Neuronal stem cell (in vitro differentiated cells): ENCODE data around the gene TRIM66.

ENCODE experiments used
- DNase-seq: peaks from one replicate; pipeline ENCODE4 v3.0.0-alpha.2; 2013; ENCODE audit warnings: low spot score
- H2AFZ ChIP-seq: one replicate; pipeline ENCODE4 v1.6.1; 2013; ENCODE audit warnings: mild to moderate bottlenecking, low read length, inconsistent platforms
- H2AK5ac ChIP-seq: 2 replicates; pipeline ENCODE4 v1.6.1; 2013; ENCODE audit warnings: low read depth, mild to moderate bottlenecking, inconsistent platforms, low read length, moderate library complexity, mixed read lengths
- H2BK120ac ChIP-seq: 2 replicates; pipeline ENCODE4 v1.6.1; 2013; ENCODE audit warnings: low read depth, mild to moderate bottlenecking, inconsistent platforms, low read length, moderate library complexity, mixed read lengths
- H2BK12ac ChIP-seq: one replicate; pipeline ENCODE4 v1.6.1; 2013; ENCODE audit warnings: low read length, inconsistent platforms
- H2BK15ac ChIP-seq: 2 replicates; pipeline ENCODE4 v1.6.1; 2013; ENCODE audit warnings: mild to moderate bottlenecking, low read length, inconsistent platforms, mixed read lengths
- H2BK5ac ChIP-seq: one replicate; pipeline ENCODE4 v1.6.1; 2013; ENCODE audit warnings: inconsistent platforms, mild to moderate bottlenecking, low read length, moderate library complexity
- H3K14ac ChIP-seq: one replicate; pipeline ENCODE4 v1.6.1; 2013; ENCODE audit warnings: low read length, inconsistent platforms
- H3K18ac ChIP-seq: 2 replicates; pipeline ENCODE4 v1.6.1; 2013; ENCODE audit warnings: low read length, inconsistent platforms
- H3K23ac ChIP-seq: 2 replicates; pipeline ENCODE4 v1.6.1; 2013; ENCODE audit warnings: low read depth, mild to moderate bottlenecking, mixed read lengths, low read length, inconsistent platforms; ENCODE audit not compliant: poor library complexity
- H3K27ac ChIP-seq: replicated peaks from 3 replicates; pipeline ENCODE4 v1.5.1; 2013; ENCODE audit warnings: low read length, inconsistent platforms
- H3K27me3 ChIP-seq, 3 experiments: 2 replicates each; pipeline ENCODE4 v1.6.1; 2013; ENCODE audit warnings: low read length in 3 of 3, mild to moderate bottlenecking in 2 of 3, inconsistent platforms in 1 of 3, low read depth in 1 of 3, mixed read lengths in 1 of 3, moderate library complexity in 1 of 3; ENCODE audit not compliant: control insufficient read depth in 3 of 3, insufficient read depth in 3 of 3
- H3K36me3 ChIP-seq, 2 donors: replicated peaks in 1 of 2; 2 replicates each; pipeline ENCODE4 v1.6.1; 2013; ENCODE audit warnings: low read length in 2 of 2; ENCODE audit not compliant: control insufficient read depth in 2 of 2, insufficient read depth in 2 of 2
- H3K4ac ChIP-seq: 2 replicates; pipeline ENCODE4 v1.6.1; 2013; ENCODE audit warnings: inconsistent platforms, mild to moderate bottlenecking, low read length, moderate library complexity
- H3K4me1 ChIP-seq, 2 donors: 1 replicate in 1 of 2; 2 replicates in 1 of 2; pipeline ENCODE4 v1.6.1; 2013; ENCODE audit warnings: low read length in 2 of 2, low read depth in 1 of 2; ENCODE audit not compliant: control insufficient read depth in 2 of 2, insufficient read depth in 1 of 2
- H3K4me2 ChIP-seq: one replicate; pipeline ENCODE4 v1.6.1; 2013; ENCODE audit warnings: mild to moderate bottlenecking, low read length, inconsistent platforms; ENCODE audit not compliant: insufficient read depth, poor library complexity, severe bottlenecking
- H3K4me3 ChIP-seq, 2 donors: 2 replicates each; pipeline ENCODE4 v1.5.1; 2013; ENCODE audit warnings: low read length in 2 of 2, mild to moderate bottlenecking in 2 of 2, inconsistent platforms in 1 of 2, moderate library complexity in 1 of 2
- H3K79me1 ChIP-seq: one replicate; pipeline ENCODE4 v1.6.1; 2013; ENCODE audit warnings: low read depth, mild to moderate bottlenecking, inconsistent platforms, low read length, moderate library complexity
- H3K9ac ChIP-seq: one replicate; pipeline ENCODE4 v1.6.1; 2013; ENCODE audit warnings: mild to moderate bottlenecking, low read depth, low read length, inconsistent platforms; ENCODE audit not compliant: poor library complexity
- H3K9me3 ChIP-seq, 2 donors: replicated peaks in 1 of 2; 2 replicates each; pipeline versions ENCODE3 to v1.6.1; 2013; ENCODE audit warnings: low read length in 2 of 2, mild to moderate bottlenecking in 2 of 2, inconsistent platforms in 1 of 2, low read depth in 1 of 2, mixed read lengths in 1 of 2, moderate library complexity in 1 of 2; ENCODE audit not compliant: control insufficient read depth in 2 of 2, insufficient read depth in 1 of 2
- H4K8ac ChIP-seq: one replicate; pipeline ENCODE4 v1.6.1; 2013; ENCODE audit warnings: low read depth, mild to moderate bottlenecking, inconsistent platforms, low read length, moderate library complexity
- H4K91ac ChIP-seq: one replicate; pipeline ENCODE4 v1.6.1; 2013; ENCODE audit warnings: low read length, low read depth, mild to moderate bottlenecking, inconsistent platforms; ENCODE audit not compliant: poor library complexity
- WGBS, 2 donors: extraction: QIAGEN DNeasy Blood & Tissue Kit; methylation state at CpG; one replicate each; pipeline ENCODE4 v1.1.7; 2013; ENCODE audit warnings: missing lambda C conversion rate in 2 of 2, mixed read lengths in 1 of 2; ENCODE audit not compliant: insufficient read length in 2 of 2, insufficient replicate concordance in 1 of 2; ENCODE audit errors: extremely low coverage in 2 of 2; 5-methylcytosine and 5-hydroxymethylcytosine counted together

Gene TRIM66

GRCh38 chr11:8640267-8640906 lies 42.1 kb downstream of the TRIM66 start:
- no peak overlapping the region for H3K14ac ChIP-seq
- H3K9ac ChIP-seq, result peak overlapping the region; percentile 45
- H2BK12ac ChIP-seq, result peak overlapping the region; percentile 35
- no peak overlapping the region for H2AFZ ChIP-seq
- no peak overlapping the region for H3K27ac ChIP-seq
- H3K23ac ChIP-seq, result peak overlapping the region; percentile 17
- no peaks in the 10 kb centered on the region for H3K27me3 ChIP-seq
- peak overlapping the region; percentile 58 for H2AK5ac ChIP-seq
- H4K8ac ChIP-seq, result no peak overlapping the region
- no peak overlapping the region for H2BK5ac ChIP-seq
- H4K91ac ChIP-seq, result no peak overlapping the region
- H3K79me1 ChIP-seq, result no peaks in the 10 kb centered on the region
- no peak overlapping the region for H3K4me2 ChIP-seq
- no CpG with 5 or more reads among the region's 5 CpGs for WGBS, 2 donors
- peaks cover 0 to 10% of the 10 kb centered on the region in 2 donors for H3K4me1 ChIP-seq
- peak overlapping the region; percentile 72 for H3K18ac ChIP-seq
- H2BK120ac ChIP-seq, result no peak overlapping the region
- peaks cover 3 to 9% of the 10 kb centered on the region in 2 donors for H3K9me3 ChIP-seq
- no peak overlapping the region for H3K4me3 ChIP-seq
- DNase-seq, result no peak
- peak overlapping the region; percentile 44 for H2BK15ac ChIP-seq
- H3K36me3 ChIP-seq, result peaks cover 0 to 23% of the 10 kb centered on the region in 2 donors
- H3K4ac ChIP-seq, result no peak overlapping the region

GRCh38 chr11:8639655-8640054 lies 42.8 kb downstream of the TRIM66 start:
- Histone ChIP-seq H3K36me3 (peaks cover 0 to 21% of the 10 kb centered on the region in 2 donors), H3K14ac (no peak overlapping the region), H2BK12ac (no peak overlapping the region), H4K91ac (no peak overlapping the region), H3K79me1 (no peaks in the 10 kb centered on the region), H3K9ac (no peak overlapping the region), H2BK5ac (no peak overlapping the region), H3K27ac (no peak overlapping the region), H4K8ac (no peak overlapping the region), H3K18ac (no peak overlapping the region), H3K4me2 (no peak overlapping the region), H3K9me3 (peaks cover 3 to 9% of the 10 kb centered on the region in 2 donors), H3K4ac (no peak overlapping the region), H3K27me3 (no peaks in the 10 kb centered on the region), H2AFZ (no peak overlapping the region), H2BK15ac (no peak overlapping the region), H3K4me3 (no peak overlapping the region), H2AK5ac (peak overlapping the region; percentile 53), H3K23ac (no peak overlapping the region), H2BK120ac (no peak overlapping the region), H3K4me1 (peaks cover 0 to 10% of the 10 kb centered on the region in 2 donors)
- no CpG with 5 or more reads among the region's 3 CpGs for WGBS, 2 donors
- no peak for DNase-seq

GRCh38 chr11:8638300-8638699 lies 44.2 kb downstream of the TRIM66 start:
- DNase-seq, result no peak
- no peak overlapping the region for H4K91ac ChIP-seq
- no peak overlapping the region for H2BK120ac ChIP-seq
- no peak overlapping the region for H2BK5ac ChIP-seq
- no peak overlapping the region for H2BK12ac ChIP-seq
- H4K8ac ChIP-seq, result no peak overlapping the region
- no peak overlapping the region for H3K4me2 ChIP-seq
- H2BK15ac ChIP-seq, result no peak overlapping the region
- H3K4me1 ChIP-seq, result peaks cover 0 to 10% of the 10 kb centered on the region in 2 donors
- no peaks in the 10 kb centered on the region for H3K27me3 ChIP-seq
- H3K79me1 ChIP-seq, result no peaks in the 10 kb centered on the region
- H2AK5ac ChIP-seq, result no peak overlapping the region
- H3K4me3 ChIP-seq, result no peak overlapping the region
- H3K36me3 ChIP-seq, result peaks cover 0 to 23% of the 10 kb centered on the region in 2 donors
- no peak overlapping the region for H3K18ac ChIP-seq
- H3K9ac ChIP-seq, result no peak overlapping the region
- peaks cover 3 to 11% of the 10 kb centered on the region in 2 donors for H3K9me3 ChIP-seq
- H2AFZ ChIP-seq, result no peak overlapping the region
- H3K27ac ChIP-seq, result no peak overlapping the region
- H3K23ac ChIP-seq, result no peak overlapping the region
- WGBS, 2 donors, result no CpG with 5 or more reads among the region's 5 CpGs
- H3K14ac ChIP-seq, result no peak overlapping the region
- no peak overlapping the region for H3K4ac ChIP-seq

- no peak overlapping the region for H4K91ac ChIP-seq
- no peak overlapping the region for H3K27ac ChIP-seq
- H4K8ac ChIP-seq, result no peak overlapping the region
- H2BK15ac ChIP-seq, result no peak overlapping the region
- H2BK5ac ChIP-seq, result no peak overlapping the region
- H3K79me1 ChIP-seq, result no peaks in the 10 kb centered on the region
- H3K14ac ChIP-seq, result no peak overlapping the region
- H3K9ac ChIP-seq, result no peak overlapping the region
- H2AK5ac ChIP-seq, result no peak overlapping the region
- H3K36me3 ChIP-seq, result peaks cover 0 to 19% of the 10 kb centered on the region in 2 donors
- no peak overlapping the region for H3K4me3 ChIP-seq
- WGBS, 2 donors, result no CpG with 5 or more reads among the region's 2 CpGs
- no peak overlapping the region for H2AFZ ChIP-seq
- H3K4ac ChIP-seq, result no peak overlapping the region
- H3K23ac ChIP-seq, result no peak overlapping the region
- no peak overlapping the region for H2BK12ac ChIP-seq
- no peak overlapping the region for H3K4me2 ChIP-seq
- peaks cover 3 to 11% of the 10 kb centered on the region in 2 donors for H3K9me3 ChIP-seq
- H3K18ac ChIP-seq, result no peak overlapping the region
- H3K4me1 ChIP-seq, result peaks cover 0 to 9% of the 10 kb centered on the region in 2 donors
- no peak overlapping the region for H2BK120ac ChIP-seq
- no peaks in the 10 kb centered on the region for H3K27me3 ChIP-seq
- no peak for DNase-seq
Observed at GRCh38 chr11:8636127-8636526, 46.3 kb downstream of the TRIM66 start.
